OCI-LY3 (cell line): ENCODE results near the gene CCDC141.

Experiments used
- H2AFZ ChIP-seq: fragments of 200-600, 300-600 bp; shearing (Covaris generic); 2 replicates; pipeline ENCODE4 v1.6.0; 2014; ENCODE audit warnings: antibody characterized with exemption, low read depth, low read length
- H3K27ac ChIP-seq: fragments of 200-600, 300-600 bp; sonication (generic); 2 replicates; pipeline ENCODE4 v1.5.1; 2014; ENCODE audit warnings: mild to moderate bottlenecking, low read length, moderate library complexity, mixed read lengths
- H3K27me3 ChIP-seq: fragments of 200-600, 300-600 bp; sonication (generic); 2 replicates; pipeline ENCODE4 v1.6.1; 2014; ENCODE audit warnings: low read depth, low read length, mixed read lengths
- H3K36me3 ChIP-seq: fragments of 200-600, 300-600 bp; sonication (generic); replicated peaks from 2 replicates; pipeline ENCODE3; 2014; ENCODE audit warnings: low read depth, low read length, mixed read lengths
- H3K4me1 ChIP-seq: fragments of 300-600, 200-600 bp; sonication (generic); 2 replicates; pipeline ENCODE4 v1.6.1; 2014; ENCODE audit warnings: low read length, mixed read lengths
- H3K4me2 ChIP-seq: fragments of 200-600, 300-600 bp; sonication (generic); 2 replicates; pipeline ENCODE4 v1.6.1; 2014; ENCODE audit warnings: low read length, mixed read lengths
- H3K4me3 ChIP-seq: fragments of 300-600, 200-600 bp; sonication (generic); 2 replicates; pipeline ENCODE4 v1.5.1; 2014; ENCODE audit warnings: antibody characterized with exemption, mild to moderate bottlenecking, low read length, moderate library complexity
- H3K79me2 ChIP-seq: fragments of 300-600, 200-600 bp; shearing (Covaris generic); 2 replicates; pipeline ENCODE4 v1.6.1; 2014; ENCODE audit warnings: mild to moderate bottlenecking, low read length, mixed read lengths
- H3K9ac ChIP-seq: fragments of 300-600, 200-600 bp; shearing (Covaris generic); 2 replicates; pipeline ENCODE4 v1.6.0; 2014; ENCODE audit warnings: mild to moderate bottlenecking, low read length, moderate library complexity
- H3K9me3 ChIP-seq: fragments of 200-600, 300-600 bp; shearing (Covaris generic); 2 replicates; pipeline ENCODE4 v1.6.1; 2014; ENCODE audit warnings: low read length, mixed read lengths; ENCODE audit not compliant: insufficient read depth
- H4K20me1 ChIP-seq: fragments of 200-600, 300-600 bp; sonication (generic); 2 replicates; pipeline ENCODE4 v1.6.1; 2016; ENCODE audit warnings: low read length, mixed read lengths; ENCODE audit not compliant: insufficient read depth
- EZH2phosphoT487 ChIP-seq: fragments of 200-600 bp; shearing (Covaris generic); IDR thresholded peaks from 2 replicates; pipeline ENCODE4 v1.6.1; 2018; ENCODE audit warnings: antibody characterized with exemption, mixed run types, low read depth
- TF ChIP-seq, protein P1 (sequence below): fragments of 200-600, 300-600 bp; sonication (generic); IDR thresholded peaks from 2 replicates; pipeline ENCODE4 v1.5.1; 2014; ENCODE audit warnings: antibody characterized with exemption, low read length, low read depth

Gene CCDC141

DNA sequence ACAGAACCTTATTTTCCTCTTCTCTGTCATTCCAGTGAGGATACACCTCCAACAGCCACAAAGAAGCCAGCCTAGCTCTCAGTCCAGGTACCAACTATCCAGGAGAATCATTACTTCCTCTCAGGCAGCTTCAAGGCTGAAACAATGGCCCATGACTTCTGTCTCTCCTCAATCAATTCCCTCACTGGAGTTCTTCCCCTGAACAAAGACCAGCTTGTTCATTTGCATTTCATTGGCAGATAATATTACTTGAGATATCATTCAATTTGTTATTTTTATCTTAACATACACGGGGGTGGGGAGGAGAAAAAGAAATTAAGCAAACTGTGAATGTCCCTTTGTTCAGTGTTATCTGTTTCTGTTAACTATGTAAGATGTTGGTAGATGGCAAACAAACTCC is 44.0 kb downstream of the CCDC141 start:
- Histone ChIP-seq H4K20me1 (no peaks in the 10 kb centered on the region), H3K36me3 (no peaks in the 10 kb centered on the region), H3K4me2 (no peak overlapping the region), H3K4me3 (no peak overlapping the region), H3K79me2 (no peaks in the 10 kb centered on the region), H3K9ac (no peak overlapping the region), H3K27ac (no peak overlapping the region), H3K27me3 (no peaks in the 10 kb centered on the region), H3K9me3 (no peaks in the 10 kb centered on the region), H2AFZ (no peak overlapping the region), H3K4me1 (no peaks in the 10 kb centered on the region)
- no peak for TF ChIP-seq EZH2phosphoT487
- TF ChIP-seq, protein P1, sequence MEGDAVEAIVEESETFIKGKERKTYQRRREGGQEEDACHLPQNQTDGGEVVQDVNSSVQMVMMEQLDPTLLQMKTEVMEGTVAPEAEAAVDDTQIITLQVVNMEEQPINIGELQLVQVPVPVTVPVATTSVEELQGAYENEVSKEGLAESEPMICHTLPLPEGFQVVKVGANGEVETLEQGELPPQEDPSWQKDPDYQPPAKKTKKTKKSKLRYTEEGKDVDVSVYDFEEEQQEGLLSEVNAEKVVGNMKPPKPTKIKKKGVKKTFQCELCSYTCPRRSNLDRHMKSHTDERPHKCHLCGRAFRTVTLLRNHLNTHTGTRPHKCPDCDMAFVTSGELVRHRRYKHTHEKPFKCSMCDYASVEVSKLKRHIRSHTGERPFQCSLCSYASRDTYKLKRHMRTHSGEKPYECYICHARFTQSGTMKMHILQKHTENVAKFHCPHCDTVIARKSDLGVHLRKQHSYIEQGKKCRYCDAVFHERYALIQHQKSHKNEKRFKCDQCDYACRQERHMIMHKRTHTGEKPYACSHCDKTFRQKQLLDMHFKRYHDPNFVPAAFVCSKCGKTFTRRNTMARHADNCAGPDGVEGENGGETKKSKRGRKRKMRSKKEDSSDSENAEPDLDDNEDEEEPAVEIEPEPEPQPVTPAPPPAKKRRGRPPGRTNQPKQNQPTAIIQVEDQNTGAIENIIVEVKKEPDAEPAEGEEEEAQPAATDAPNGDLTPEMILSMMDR: no peak

DNA sequence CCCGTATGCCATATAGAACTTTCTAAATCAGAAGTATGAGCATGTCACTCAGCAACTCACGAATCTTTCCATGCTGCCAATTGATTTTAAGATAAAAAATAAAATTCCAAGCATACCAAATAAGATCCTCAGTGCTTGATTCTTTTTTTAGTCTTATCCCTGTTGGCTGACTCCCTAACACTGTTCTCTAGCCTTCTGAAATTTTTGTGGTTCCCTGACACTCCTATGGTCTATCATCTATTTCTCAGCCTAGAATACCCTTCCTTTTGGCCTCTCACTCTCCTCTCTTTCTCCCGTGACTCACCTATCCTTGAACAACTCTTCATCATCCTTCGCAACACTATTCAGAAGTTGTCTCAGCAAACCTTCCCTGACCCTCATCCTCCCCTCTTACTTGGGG is 50.5 kb downstream of the CCDC141 start:
- Histone ChIP-seq H3K27me3 (no peaks in the 10 kb centered on the region), H3K79me2 (no peaks in the 10 kb centered on the region), H3K4me1 (peaks cover 9% of the 10 kb centered on the region), H3K4me2 (no peak overlapping the region), H3K4me3 (no peak overlapping the region), H3K36me3 (no peaks in the 10 kb centered on the region), H2AFZ (no peak overlapping the region), H3K9me3 (no peaks in the 10 kb centered on the region), H4K20me1 (no peaks in the 10 kb centered on the region), H3K9ac (no peak overlapping the region), H3K27ac (no peak overlapping the region)
- no peak for TF ChIP-seq EZH2phosphoT487
- TF ChIP-seq, protein P1: no peak

DNA sequence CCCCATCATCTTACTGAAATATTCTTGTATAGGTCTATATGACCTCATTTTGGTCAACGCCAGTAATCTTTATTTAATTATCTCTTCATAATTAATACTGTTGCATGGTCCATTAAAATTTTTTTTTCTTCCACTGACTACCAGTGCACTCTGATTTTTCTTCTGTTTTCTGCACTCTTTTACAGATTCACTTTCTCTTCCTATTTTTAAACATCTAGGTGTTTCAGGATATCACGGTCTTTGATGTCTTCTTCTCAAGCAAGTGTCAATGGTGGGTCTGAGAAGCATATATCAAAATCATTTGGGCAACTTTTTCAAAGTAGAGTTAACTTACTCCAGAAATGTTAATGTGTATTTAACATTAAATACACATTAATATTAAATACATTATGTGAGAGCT is 51.4 kb downstream of the CCDC141 start:
- H3K79me2 ChIP-seq: no peaks in the 10 kb centered on the region

DNA sequence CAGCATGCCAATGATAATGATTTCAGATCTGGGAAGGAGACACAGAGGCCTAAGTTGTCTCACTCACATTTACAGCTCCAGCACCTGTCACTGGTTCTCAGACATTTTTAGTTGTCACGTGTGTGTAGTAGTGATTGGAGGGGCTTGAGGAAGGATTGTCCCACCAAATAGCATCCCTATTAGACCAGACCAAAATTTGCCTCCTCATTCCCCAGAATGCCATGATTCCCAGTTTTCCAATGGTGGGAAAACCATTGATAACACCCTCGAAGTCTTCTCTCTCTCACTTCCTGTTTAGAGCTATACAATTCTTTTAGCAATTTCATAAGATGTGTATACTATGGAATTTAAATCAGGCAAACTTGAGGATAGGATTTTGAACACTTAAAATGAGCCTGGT is 52.5 kb downstream of the CCDC141 start:
- no peak overlapping the region for H3K9ac ChIP-seq
- H3K27ac ChIP-seq: no peak overlapping the region
- H2AFZ ChIP-seq: no peak overlapping the region
- H3K36me3 ChIP-seq: no peaks in the 10 kb centered on the region
- peaks cover 11% of the 10 kb centered on the region for H3K4me1 ChIP-seq
- no peak overlapping the region for H3K4me2 ChIP-seq
- H4K20me1 ChIP-seq: no peaks in the 10 kb centered on the region
- H3K79me2 ChIP-seq: no peaks in the 10 kb centered on the region
- H3K27me3 ChIP-seq: no peaks in the 10 kb centered on the region
- H3K9me3 ChIP-seq: no peaks in the 10 kb centered on the region
- H3K4me3 ChIP-seq: no peak overlapping the region
- TF ChIP-seq, protein P1: no peak
- no peak for TF ChIP-seq EZH2phosphoT487

More for the DNA sequence above, 51.4 kb downstream of the CCDC141 start:
- peaks cover 9% of the 10 kb centered on the region for H3K4me1 ChIP-seq
- TF ChIP-seq, protein P1: no peak
- TF ChIP-seq EZH2phosphoT487: no peak
- no peaks in the 10 kb centered on the region for H3K36me3 ChIP-seq
- no peaks in the 10 kb centered on the region for H3K9me3 ChIP-seq
- H3K4me2 ChIP-seq: no peak overlapping the region
- no peak overlapping the region for H2AFZ ChIP-seq
- no peaks in the 10 kb centered on the region for H4K20me1 ChIP-seq
- H3K27ac ChIP-seq: no peak overlapping the region
- no peak overlapping the region for H3K9ac ChIP-seq
- H3K27me3 ChIP-seq: no peaks in the 10 kb centered on the region
- H3K4me3 ChIP-seq: no peak overlapping the region
